H9 (cell line): ENCODE measurements around the gene SPATA3. TPM values are rescaled to one million over a fixed set of nuclear protein-coding genes. Genes with fewer than 3 reads are reported as not detected.

Experiments
- DNase-seq: peaks from one replicate; pipeline ENCODE4 v3.0.0-alpha.2; 2017
- H2AFZ ChIP-seq: one replicate; pipeline ENCODE4 v1.6.1; 2013; ENCODE audit warnings: mild to moderate bottlenecking, low read length, control low read depth, moderate library complexity
- H2AK5ac ChIP-seq: 2 replicates; pipeline ENCODE4 v1.6.1; 2013; ENCODE audit warnings: low read length, control low read depth, mixed read lengths; ENCODE audit not compliant: insufficient read length
- H2BK120ac ChIP-seq: one replicate; pipeline ENCODE4 v1.6.1; 2013; ENCODE audit warnings: low read depth, mild to moderate bottlenecking, low read length, control low read depth, inconsistent platforms; ENCODE audit not compliant: poor library complexity, severe bottlenecking
- H2BK12ac ChIP-seq: 2 replicates; pipeline ENCODE4 v1.6.1; 2013; ENCODE audit warnings: low read length, control low read depth, mixed read lengths, low read depth; ENCODE audit not compliant: insufficient read length
- H2BK15ac ChIP-seq: 2 replicates; pipeline ENCODE4 v1.6.1; 2013; ENCODE audit warnings: low read depth, low read length, control low read depth
- H2BK20ac ChIP-seq: one replicate; pipeline ENCODE4 v1.6.1; 2013; ENCODE audit warnings: low read depth, mild to moderate bottlenecking, low read length, control low read depth, inconsistent platforms; ENCODE audit not compliant: poor library complexity, severe bottlenecking
- H2BK5ac ChIP-seq: 2 replicates; pipeline ENCODE4 v1.6.1; 2013; ENCODE audit warnings: low read length, control low read depth, mixed read lengths; ENCODE audit not compliant: insufficient read length
- H3K14ac ChIP-seq: 2 replicates; pipeline ENCODE4 v1.6.1; 2013; ENCODE audit warnings: low read length, control low read depth; ENCODE audit not compliant: insufficient read depth
- H3K18ac ChIP-seq: 2 replicates; pipeline ENCODE4 v1.6.1; 2013; ENCODE audit warnings: low read depth, mild to moderate bottlenecking, mixed read lengths, low read length, control low read depth; ENCODE audit not compliant: insufficient read length
- H3K23ac ChIP-seq: 2 replicates; pipeline ENCODE4 v1.6.1; 2013; ENCODE audit warnings: low read length, control low read depth, mixed read lengths, low read depth; ENCODE audit not compliant: insufficient read length
- H3K23me2 ChIP-seq: 2 replicates; pipeline ENCODE4 v1.6.1; 2013; ENCODE audit warnings: low read depth, mild to moderate bottlenecking, mixed read lengths, low read length, control low read depth; ENCODE audit not compliant: insufficient read length, poor library complexity, severe bottlenecking
- H3K27ac ChIP-seq: 2 replicates; pipeline ENCODE4 v1.5.1; 2013; ENCODE audit warnings: low read length, control low read depth, mixed read lengths, low read depth; ENCODE audit not compliant: insufficient read length
- H3K27me3 ChIP-seq: 2 replicates; pipeline ENCODE4 v1.6.1; 2013; ENCODE audit warnings: low read length, control low read depth, inconsistent platforms; ENCODE audit not compliant: insufficient read depth
- H3K4ac ChIP-seq: 2 replicates; pipeline ENCODE4 v1.6.1; 2013; ENCODE audit warnings: low read depth, mild to moderate bottlenecking, control low read depth, inconsistent platforms, low read length, moderate library complexity
- H3K4me1 ChIP-seq: 2 replicates; pipeline ENCODE4 v1.6.1; 2013; ENCODE audit warnings: low read length, control low read depth, inconsistent platforms; ENCODE audit not compliant: insufficient read depth
- H3K4me2 ChIP-seq: 2 replicates; pipeline ENCODE4 v1.6.1; 2013; ENCODE audit warnings: low read length, control low read depth, mixed read lengths; ENCODE audit not compliant: insufficient read length, insufficient read depth
- H3K56ac ChIP-seq: 2 replicates; pipeline ENCODE4 v1.6.1; 2013; ENCODE audit warnings: low read depth, mild to moderate bottlenecking, mixed read lengths, low read length, control low read depth; ENCODE audit not compliant: insufficient read length
- H3K79me1 ChIP-seq: 2 replicates; pipeline ENCODE4 v1.6.1; 2013; ENCODE audit warnings: low read depth, mild to moderate bottlenecking, moderate library complexity, low read length, control low read depth, inconsistent platforms; ENCODE audit not compliant: insufficient read depth, poor library complexity, severe bottlenecking
- H3K79me2 ChIP-seq: 2 replicates; pipeline ENCODE4 v1.6.1; 2013; ENCODE audit warnings: low read length, control low read depth, inconsistent platforms; ENCODE audit not compliant: insufficient read depth
- H3K9ac ChIP-seq: 2 replicates; pipeline ENCODE4 v1.6.1; 2013; ENCODE audit warnings: low read length, control low read depth, mixed read lengths; ENCODE audit not compliant: insufficient read length; ENCODE audit errors: extremely low read depth
- H3K9me3 ChIP-seq: one replicate; pipeline ENCODE4 v1.6.1; 2013; ENCODE audit warnings: low read depth, low read length, inconsistent platforms; ENCODE audit not compliant: control insufficient read depth
- H3T11ph ChIP-seq: one replicate; pipeline ENCODE4 v1.6.1; 2013; ENCODE audit warnings: mild to moderate bottlenecking, low read length, control low read depth, inconsistent platforms
- H4K20me1 ChIP-seq: one replicate; pipeline ENCODE4 v1.6.1; 2013; ENCODE audit not compliant: control insufficient read depth, insufficient read length, insufficient read depth
- H4K5ac ChIP-seq: 2 replicates; pipeline ENCODE4 v1.6.1; 2013; ENCODE audit warnings: low read depth, mild to moderate bottlenecking, mixed read lengths, low read length, control low read depth; ENCODE audit not compliant: insufficient read length
- H4K8ac ChIP-seq: replicated peaks from 2 replicates; pipeline ENCODE4 v1.6.1; 2013; ENCODE audit warnings: low read length, control low read depth, mixed read lengths, low read depth; ENCODE audit not compliant: insufficient read length
- H4K91ac ChIP-seq: 2 replicates; pipeline ENCODE4 v1.6.1; 2013; ENCODE audit warnings: low read depth, mild to moderate bottlenecking, moderate library complexity, mixed read lengths, low read length, control low read depth; ENCODE audit not compliant: insufficient read length
- H3K27ac Mint-ChIP-seq, 3 experiments: 2 replicates in 2 of 3; 3 replicates in 1 of 3; pipeline ENCODE4 v1.8.0; 2020 to 2021; ENCODE audit warnings: mixed read lengths in 3 of 3, mild to moderate bottlenecking in 1 of 3, moderate library complexity in 1 of 3
- H3K27me3 Mint-ChIP-seq: 2 replicates; pipeline ENCODE4 v1.8.0; 2021; ENCODE audit warnings: low read depth, mild to moderate bottlenecking, moderate library complexity, mixed read lengths
- H3K36me3 Mint-ChIP-seq, 3 experiments: 2 replicates in 2 of 3; 3 replicates in 1 of 3; pipeline ENCODE4 v1.8.0; 2020 to 2021; ENCODE audit warnings: low read depth in 3 of 3, mixed read lengths in 3 of 3; ENCODE audit not compliant: insufficient read depth in 1 of 3
- H3K4me1 Mint-ChIP-seq, 2 experiments: 2 replicates each; pipeline ENCODE4 v1.8.0; 2020; ENCODE audit warnings: mixed read lengths in 2 of 2
- H3K4me3 Mint-ChIP-seq, 2 experiments: 2 replicates in 1 of 2; 3 replicates in 1 of 2; pipeline ENCODE4 v1.8.0; 2020 to 2021; ENCODE audit warnings: mild to moderate bottlenecking in 2 of 2, mixed read lengths in 2 of 2, moderate library complexity in 1 of 2
- H3K9me3 Mint-ChIP-seq, 2 experiments: 2 replicates in 1 of 2; 3 replicates in 1 of 2; pipeline ENCODE4 v1.8.0; 2020; ENCODE audit warnings: mild to moderate bottlenecking in 2 of 2, mixed read lengths in 2 of 2, moderate library complexity in 1 of 2
- CTCF ChIP-seq: fragments of 200-600 bp; sonication (generic); conservative IDR thresholded peaks from 3 replicates; pipeline ENCODE4 v1.8.0; 2021; ENCODE audit warnings: antibody characterized with exemption, mild to moderate bottlenecking
- WGBS: extraction: QIAGEN DNeasy Blood & Tissue Kit; methylation state at CpG from one replicate; pipeline ENCODE4 v1.1.7; 2013; ENCODE audit warnings: missing lambda C conversion rate, low lambda C conversion rate, mixed read lengths; ENCODE audit not compliant: insufficient read length; ENCODE audit errors: extremely low coverage; 5-methylcytosine and 5-hydroxymethylcytosine counted together
- total RNA-seq: library from RNA; stranded (reverse); gene quantifications from 2 replicates; pipeline ENCODE4 v1.2.1, GENCODE V29; 2021

Gene SPATA3
- total RNA-seq, 1 experiment from 2014 or later, result not detected

DNA sequence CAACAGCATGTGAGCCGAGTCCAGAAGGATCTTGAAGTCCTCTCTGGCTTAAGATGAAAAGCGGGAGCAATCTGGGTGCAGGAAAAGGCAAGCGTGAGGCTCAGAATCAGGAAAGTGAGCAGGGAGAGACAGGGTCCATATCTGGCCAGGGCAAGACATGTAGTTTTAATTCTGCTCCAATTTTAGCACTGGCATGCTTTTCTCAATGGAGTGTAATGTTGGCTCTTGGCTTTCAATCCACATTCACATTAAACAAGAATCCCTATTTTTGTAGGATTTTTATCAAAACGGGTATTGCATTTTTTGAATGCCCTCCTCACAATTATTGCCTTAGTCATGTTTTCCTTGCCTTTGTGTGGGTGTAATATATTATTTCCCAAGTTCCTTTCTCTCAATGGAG, 6.0 kb downstream of the SPATA3 start:
- no peak overlapping the region for H4K91ac ChIP-seq
- no peak overlapping the region for H2BK12ac ChIP-seq
- H3K27me3 Mint-ChIP-seq, result peaks cover 62% of the 10 kb centered on the region
- no peak overlapping the region for H2BK5ac ChIP-seq
- H2AFZ ChIP-seq, result no peak overlapping the region
- peaks cover 4 to 8% of the 10 kb centered on the region in 2 experiments; a peak in 2 of 4 replicates for H3K4me1 Mint-ChIP-seq
- H3T11ph ChIP-seq, result no peak overlapping the region
- H3K27me3 ChIP-seq, result no peaks in the 10 kb centered on the region; the same call in 1 of the 2 replicates
- H3K79me1 ChIP-seq, result no peaks in the 10 kb centered on the region
- H4K8ac ChIP-seq, result no peak overlapping the region
- no peak for DNase-seq
- WGBS, result no CpG with 5 or more reads among the region's 4 CpGs
- H2BK120ac ChIP-seq, result no peak overlapping the region
- H4K20me1 ChIP-seq, result no peaks in the 10 kb centered on the region
- H4K5ac ChIP-seq, result no peak overlapping the region
- no peaks in the 10 kb centered on the region for H3K23me2 ChIP-seq
- H3K9me3 ChIP-seq, result peaks cover 1% of the 10 kb centered on the region
- H3K4ac ChIP-seq, result no peak overlapping the region
- no peak overlapping the region for H2BK20ac ChIP-seq
- H3K56ac ChIP-seq, result no peak overlapping the region
- H3K4me3 Mint-ChIP-seq, result no peak overlapping the region
- H3K27ac Mint-ChIP-seq, result no peak overlapping the region
- no peaks in the 10 kb centered on the region for H3K4me1 ChIP-seq
- TF ChIP-seq CTCF, result no peak
- H3K14ac ChIP-seq, result no peak overlapping the region
- no peak overlapping the region for H3K18ac ChIP-seq
- H2AK5ac ChIP-seq, result no peak overlapping the region
- no peak overlapping the region for H3K9ac ChIP-seq
- peaks cover 12 to 20% of the 10 kb centered on the region in 2 experiments for H3K9me3 Mint-ChIP-seq
- no peak overlapping the region for H2BK15ac ChIP-seq
- H3K79me2 ChIP-seq, result no peaks in the 10 kb centered on the region
- H3K36me3 Mint-ChIP-seq, result peaks cover 9 to 10% (median 9%) of the 10 kb centered on the region in 3 experiments
- H3K4me2 ChIP-seq, result no peak overlapping the region
- no peak overlapping the region for H3K23ac ChIP-seq
- H3K27ac ChIP-seq, result no peak overlapping the region
